Vagina (tissue), 2 donors: ENCODE data around the gene COX5B.

Experiments
- CTCF ChIP-seq, 3 experiments: fragments of 450-650 bp in 2 of 3; fragments of 200-600 bp in 1 of 3; sonication (generic) in 1 of 3; IDR thresholded peaks; one replicate each; pipeline ENCODE4 v1.5.1; 2017 to 2019; ENCODE audit warnings: antibody characterized with exemption in 3 of 3, mild to moderate bottlenecking in 2 of 3, moderate library complexity in 2 of 3
- POLR2A ChIP-seq, 2 donors: fragments of 450-650 bp; IDR thresholded peaks; one replicate each; pipeline ENCODE4 v1.6.1; 2017; ENCODE audit warnings: antibody characterized with exemption in 2 of 2, mild to moderate bottlenecking in 2 of 2, moderate library complexity in 2 of 2

- TF ChIP-seq CTCF (IDR thresholded peaks at IDR 0.05), result no peak
- no peak for TF ChIP-seq POLR2A (IDR thresholded peaks at IDR 0.05)
These were observed 8.0 kb downstream of the COX5B start for GRCh38 chr2:97653874-97654273.
